GM23248 (cell line): Measurements from ENCODE around the gene RRAS2.

Experiments used
- EZH2 ChIP-seq: fragments of 200-600 bp; sonication (generic); IDR thresholded peaks from 2 replicates; pipeline ENCODE4 v1.6.1; 2018; ENCODE audit warnings: antibody characterized with exemption, mild to moderate bottlenecking; ENCODE audit not compliant: insufficient read depth, poor library complexity, severe bottlenecking
- EZH2phosphoT487 ChIP-seq: fragments of 200-600 bp; sonication (generic); IDR thresholded peaks from 2 replicates; pipeline ENCODE4 v1.6.1; 2018; ENCODE audit warnings: antibody characterized with exemption, moderate library complexity, mild to moderate bottlenecking, low read depth; ENCODE audit not compliant: insufficient read depth

- TF ChIP-seq EZH2 (no peak), EZH2phosphoT487 (no peak)
Observed at GRCh38 chr11:14242733-14243132, 116.2 kb downstream of the RRAS2 start.
